Skeletal muscle cell (primary cell): ENCODE measurements around the gene IDH3G.

Experiments
- DNase-seq: peaks from one replicate; pipeline ENCODE4 v3.0.0-alpha.2; 2010; ENCODE audit warnings: low read depth
- H3K4me3 ChIP-seq: 2 replicates; pipeline ENCODE4 v1.5.1; 2011; ENCODE audit warnings: low read depth, mild to moderate bottlenecking, control low read depth, low read length, moderate library complexity

The IDH3G gene

DNA sequence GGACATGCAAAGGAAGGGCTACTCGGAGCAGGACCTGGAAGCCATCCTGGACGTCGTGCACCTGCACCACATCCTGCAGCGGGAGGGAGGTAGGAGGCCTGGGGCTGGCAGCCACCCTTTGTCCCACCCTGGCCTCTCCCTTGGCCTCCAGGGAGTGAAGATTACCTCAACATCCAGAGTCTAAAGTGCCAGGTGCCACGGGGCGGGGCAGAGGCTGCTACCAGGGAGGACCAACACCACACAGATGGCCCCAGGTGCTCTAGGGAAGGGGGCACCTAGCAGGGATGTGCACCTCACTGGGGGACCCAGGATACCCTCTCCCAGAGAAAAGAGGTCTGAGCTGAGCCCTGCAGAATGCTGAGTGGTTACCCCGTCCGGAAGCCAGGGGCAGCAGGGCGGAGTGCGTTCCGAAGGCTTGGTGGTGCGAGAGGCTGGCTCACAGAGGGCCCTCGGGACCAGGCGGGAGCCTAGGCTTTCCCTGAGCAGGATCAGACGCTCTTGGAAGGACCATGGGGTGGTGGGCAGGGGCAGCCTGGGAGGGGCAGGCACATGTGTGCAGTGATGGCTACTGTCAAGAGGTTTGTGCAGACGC is 53.4 kb downstream of the IDH3G start:
- DNase-seq = no peak

DNA sequence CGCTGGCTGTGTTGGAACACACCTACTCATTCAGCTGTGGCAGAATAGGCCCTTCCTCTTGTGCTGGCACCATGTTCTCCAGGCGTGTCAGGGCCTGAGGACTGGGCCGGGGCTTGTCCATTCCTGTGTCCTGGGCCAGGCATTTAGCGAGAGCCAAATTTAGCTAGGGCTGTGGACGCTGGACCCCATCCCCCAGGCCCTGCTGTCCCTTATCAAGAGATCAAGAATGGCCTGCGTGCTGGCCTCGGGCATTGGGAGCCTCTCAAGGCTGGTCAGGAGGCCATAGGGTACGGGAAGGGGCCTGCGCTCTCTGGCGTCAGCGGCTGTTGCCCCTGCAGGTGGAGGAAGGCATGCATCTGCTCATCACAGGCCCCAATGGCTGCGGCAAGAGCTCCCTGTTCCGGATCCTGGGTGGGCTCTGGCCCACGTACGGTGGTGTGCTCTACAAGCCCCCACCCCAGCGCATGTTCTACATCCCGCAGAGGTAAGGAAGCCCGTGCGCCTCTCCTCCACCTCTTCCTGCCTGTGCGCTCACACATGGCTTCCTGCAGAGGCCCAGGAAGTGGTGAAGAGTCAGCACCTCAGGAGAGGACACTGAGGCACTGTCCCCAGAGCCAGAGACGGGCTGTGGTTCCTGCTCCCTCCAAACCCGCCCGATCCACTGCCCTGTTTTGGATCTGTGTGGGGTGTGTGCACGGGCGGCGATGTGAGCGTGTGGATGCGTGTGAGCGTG is 54.3 kb downstream of the IDH3G start:
- H3K4me3 ChIP-seq = no peak overlapping the region
- DNase-seq = no peak

More for the DNA sequence above, 53.4 kb downstream of the IDH3G start:
- no peak overlapping the region for H3K4me3 ChIP-seq

DNA sequence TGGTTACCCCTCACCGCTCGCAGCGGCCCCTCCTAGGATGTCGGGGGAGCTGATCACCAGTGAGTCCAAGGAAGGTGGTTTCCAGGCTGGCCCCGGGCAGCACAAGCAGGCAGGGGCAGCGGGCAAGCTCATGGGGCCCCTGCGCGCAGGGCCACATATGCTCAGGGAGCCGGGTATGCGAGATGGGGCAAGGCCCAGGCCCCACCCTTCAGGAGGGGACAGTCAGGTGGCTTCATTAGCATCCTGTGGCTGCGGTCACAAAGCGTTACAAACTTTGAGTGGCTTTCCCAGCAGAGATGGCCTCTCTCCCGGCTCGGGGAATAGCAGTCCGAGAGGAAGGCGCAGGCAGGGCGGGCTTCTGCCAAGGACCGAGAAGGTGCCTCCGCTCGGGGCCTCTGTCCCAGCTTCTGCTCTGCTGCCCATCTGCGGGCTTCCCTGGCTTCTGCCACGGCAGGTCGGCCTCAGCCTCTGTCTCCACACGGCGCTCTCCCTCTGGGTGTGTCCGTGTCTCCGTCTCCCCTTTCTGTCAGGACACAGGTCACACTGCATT is 56.0 kb downstream of the IDH3G start:
- no peak for DNase-seq
- no peak overlapping the region for H3K4me3 ChIP-seq

DNA sequence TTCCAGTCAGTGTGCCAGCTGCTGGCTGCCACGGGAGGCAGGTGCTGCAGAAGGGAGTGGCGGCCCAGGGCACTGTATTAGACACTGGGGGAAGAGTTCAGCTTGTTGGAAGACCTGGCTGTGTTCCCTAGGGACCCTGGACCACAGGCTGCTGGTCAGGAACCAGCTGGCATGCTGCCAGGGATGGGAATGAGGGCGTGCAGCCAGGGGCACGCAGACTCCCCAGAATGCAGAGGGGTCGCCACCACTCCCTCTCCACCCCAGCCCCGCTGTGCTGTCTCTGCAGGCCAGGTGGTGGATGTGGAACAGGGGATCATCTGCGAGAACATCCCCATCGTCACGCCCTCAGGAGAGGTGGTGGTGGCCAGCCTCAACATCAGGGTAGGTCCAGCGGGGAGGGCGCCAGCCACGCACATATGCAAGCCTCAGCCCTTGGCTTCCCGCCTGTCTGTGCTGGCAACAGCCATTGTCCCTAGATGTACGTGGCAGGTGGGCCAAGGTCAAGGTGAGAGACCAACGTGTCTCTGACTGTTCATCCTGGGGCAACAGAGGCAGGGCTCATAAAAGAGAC is 57.2 kb downstream of the IDH3G start:
- no peak overlapping the region for H3K4me3 ChIP-seq
- DNase-seq = no peak

DNA sequence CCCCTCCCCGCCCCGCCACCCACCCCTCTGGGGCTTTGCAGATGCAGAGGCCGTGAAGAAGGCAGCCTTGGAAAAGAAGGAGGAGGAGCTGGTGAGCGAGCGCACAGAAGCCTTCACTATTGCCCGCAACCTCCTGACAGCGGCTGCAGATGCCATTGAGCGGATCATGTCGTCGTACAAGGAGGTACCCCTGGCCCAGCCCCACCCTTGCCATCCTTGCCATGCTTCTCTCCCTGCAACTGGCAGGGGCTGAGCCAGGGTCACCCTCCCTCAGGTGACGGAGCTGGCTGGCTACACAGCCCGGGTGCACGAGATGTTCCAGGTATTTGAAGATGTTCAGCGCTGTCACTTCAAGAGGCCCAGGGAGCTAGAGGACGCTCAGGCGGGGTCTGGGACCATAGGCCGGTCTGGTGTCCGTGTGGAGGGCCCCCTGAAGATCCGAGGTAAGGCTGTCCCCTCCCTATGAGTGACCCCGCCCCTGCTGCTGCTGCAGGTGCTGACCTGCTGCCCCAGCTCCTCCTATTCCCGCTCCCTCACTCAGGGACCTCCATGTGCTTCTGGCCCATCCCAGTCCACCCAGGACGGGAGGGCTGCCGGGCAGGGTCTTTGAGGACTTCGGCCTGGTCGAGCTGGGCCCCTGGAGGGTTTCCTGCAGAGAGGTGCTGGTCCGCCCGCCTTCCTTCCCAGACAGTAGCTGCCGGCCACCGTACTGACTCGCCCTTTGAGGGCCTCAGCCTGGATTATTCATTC is 57.9 kb downstream of the IDH3G start:
- no peak overlapping the region for H3K4me3 ChIP-seq
- DNase-seq = no peak
